Esophagus squamous epithelium (tissue), 5 donors: ENCODE data around the gene ALCAM. TPM values are rescaled to one million over a fixed set of nuclear protein-coding genes. Genes with fewer than 3 reads are reported as not detected.

ENCODE experiments used
- DNase-seq: peaks from one replicate; lab custom pipeline; 2025; lab: John Stamatoyannopoulos, UW
- H3K27ac ChIP-seq, 4 donors: fragments of 200-600 bp; sonication (generic); one replicate each; pipeline ENCODE4 v1.5.1; 2016 to 2019; ENCODE audit warnings: mild to moderate bottlenecking in 1 of 4
- H3K27me3 ChIP-seq, 4 donors: fragments of 200-600 bp; sonication (generic); 1 replicate in 3 of 4; 2 replicates in 1 of 4; pipeline versions ENCODE4 v1.5.1 to v1.6.0; 2017 to 2021; ENCODE audit warnings: antibody characterized with exemption in 1 of 4
- H3K36me3 ChIP-seq, 3 donors: fragments of 200-600 bp; sonication (generic); one replicate each; pipeline ENCODE4 v1.5.1; 2016 to 2019
- H3K4me1 ChIP-seq, 3 donors: fragments of 200-600 bp; sonication (generic); one replicate each; pipeline ENCODE4 v1.5.1; 2017 to 2019
- H3K4me3 ChIP-seq, 4 donors: fragments of 200-600 bp; sonication (generic); 1 replicate in 3 of 4; 2 replicates in 1 of 4; pipeline ENCODE4 v1.5.1; 2016 to 2019; ENCODE audit warnings: mild to moderate bottlenecking in 2 of 4, moderate library complexity in 1 of 4
- H3K9me3 ChIP-seq, 3 donors: fragments of 200-600 bp; sonication (generic); one replicate each; pipeline ENCODE4 v1.5.1; 2016 to 2019
- CTCF ChIP-seq, 6 experiments: fragments of 450-650 bp in 4 of 6; fragments of 200-600 bp in 2 of 6; sonication (generic) in 2 of 6; IDR thresholded peaks; one replicate each; pipeline ENCODE4 v1.5.1; 2016 to 2019; ENCODE audit warnings: antibody characterized with exemption in 6 of 6, mild to moderate bottlenecking in 4 of 6, moderate library complexity in 4 of 6
- POLR2A ChIP-seq, 4 donors: fragments of 450-650 bp; IDR thresholded peaks; one replicate each; pipeline ENCODE4 v1.6.1; 2017; ENCODE audit warnings: antibody characterized with exemption in 4 of 4, mild to moderate bottlenecking in 4 of 4, moderate library complexity in 3 of 4
- WGBS, 2 donors: methylation state at CpG; one replicate each; pipeline ENCODE4 v1.1.5; 2018; 5-methylcytosine and 5-hydroxymethylcytosine counted together
- intact Hi-C: fragments of 100-400 bp; cut with DNase I; formaldehyde crosslinking; loops from one replicate; pipeline ENCODE4 v1.15.0; 2022
- total RNA-seq, 4 donors: library from RNA; depleted of rRNA; stranded (reverse); fragments of >200 nt; gene quantifications; one replicate each; pipeline ENCODE4 v1.1.0, GENCODE V29; 2016
- donor health status: DM: yes; HTN: yes; CAD: no.

The ALCAM gene
- total RNA-seq, 4 donors from 2014 or later = 4.6 to 18.9 (median 8.0) TPM

GRCh38 chr3:105375750-105376511 lies 9.2 kb downstream of the ALCAM start:
- no peaks in the 10 kb centered on the region for H3K27me3 ChIP-seq
- 83 to 92% methylated on average over 8 of the region's 8 CpGs for WGBS, 2 donors
- no peaks in the 10 kb centered on the region for H3K9me3 ChIP-seq
- H3K4me1 ChIP-seq = no peaks in the 10 kb centered on the region
- DNase-seq = no peak
- intact Hi-C loops = no loop called here
- H3K27ac ChIP-seq = no peak overlapping the region
- H3K36me3 ChIP-seq = no peaks in the 10 kb centered on the region
- no peak overlapping the region for H3K4me3 ChIP-seq
- TF ChIP-seq POLR2A (IDR thresholded peaks at IDR 0.05) (no peak), CTCF (IDR thresholded peaks at IDR 0.05) (no peak)

DNA sequence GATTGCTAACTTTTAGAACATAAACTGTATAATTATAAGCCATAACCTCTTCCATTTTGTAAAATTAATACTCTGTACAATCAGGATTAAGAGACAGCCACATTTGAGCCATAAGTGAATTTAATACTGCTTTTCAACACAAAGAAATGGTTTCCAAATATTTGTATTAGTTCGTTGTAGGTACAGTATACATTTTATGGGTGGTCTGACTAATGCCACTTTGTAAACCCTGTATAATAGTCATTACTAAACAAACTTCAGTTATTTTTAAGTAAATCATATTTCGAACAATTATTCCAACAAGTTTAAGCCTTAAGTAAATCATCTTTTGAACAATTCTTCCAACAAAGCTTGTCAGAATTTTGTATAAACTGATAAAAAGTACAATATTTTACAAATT lies 11.0 kb downstream of the ALCAM start:
- Histone ChIP-seq H3K4me1 (no peaks in the 10 kb centered on the region), H3K36me3 (no peaks in the 10 kb centered on the region), H3K4me3 (no peak overlapping the region), H3K9me3 (no peaks in the 10 kb centered on the region), H3K27me3 (no peaks in the 10 kb centered on the region), H3K27ac (no peak overlapping the region)
- intact Hi-C loops = no loop called here
- TF ChIP-seq CTCF (IDR thresholded peaks at IDR 0.05) (no peak), POLR2A (IDR thresholded peaks at IDR 0.05) (no peak)
- DNase-seq = no peak
- WGBS, 2 donors = 75 to 77% methylated on average over 2 of the region's 2 CpGs

DNA sequence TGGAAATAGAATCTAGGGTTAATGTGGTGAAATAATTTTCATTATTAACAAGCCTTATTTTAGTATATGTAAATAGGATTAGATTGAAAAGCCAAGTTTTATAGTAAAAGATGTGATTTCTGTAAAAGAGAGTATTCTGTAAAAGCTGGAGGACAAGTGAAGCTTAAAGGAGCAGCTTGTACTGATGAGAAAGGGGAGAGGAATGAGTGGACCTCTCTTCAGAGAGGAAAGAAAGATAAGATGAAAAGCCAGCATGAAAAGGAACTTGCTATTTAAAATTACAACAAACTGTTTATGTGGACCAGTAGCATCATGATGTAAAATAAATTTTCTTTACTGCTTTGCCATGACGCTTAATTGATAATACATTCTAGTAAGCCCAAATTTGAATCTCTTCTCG lies 18.5 kb downstream of the ALCAM start:
- DNase-seq = no peak
- H3K9me3 ChIP-seq = no peaks in the 10 kb centered on the region
- H3K4me3 ChIP-seq = no peak overlapping the region
- intact Hi-C loops = no loop called here
- no peaks in the 10 kb centered on the region for H3K27me3 ChIP-seq
- H3K36me3 ChIP-seq = no peaks in the 10 kb centered on the region
- no peak overlapping the region for H3K27ac ChIP-seq
- 90 to 96% methylated on average over 2 of the region's 2 CpGs for WGBS, 2 donors
- TF ChIP-seq POLR2A (IDR thresholded peaks at IDR 0.05) = no peak
- no peak for TF ChIP-seq CTCF (IDR thresholded peaks at IDR 0.05)
- H3K4me1 ChIP-seq = peaks cover 0 to 12% (median 0%) of the 10 kb centered on the region in 3 donors

DNA sequence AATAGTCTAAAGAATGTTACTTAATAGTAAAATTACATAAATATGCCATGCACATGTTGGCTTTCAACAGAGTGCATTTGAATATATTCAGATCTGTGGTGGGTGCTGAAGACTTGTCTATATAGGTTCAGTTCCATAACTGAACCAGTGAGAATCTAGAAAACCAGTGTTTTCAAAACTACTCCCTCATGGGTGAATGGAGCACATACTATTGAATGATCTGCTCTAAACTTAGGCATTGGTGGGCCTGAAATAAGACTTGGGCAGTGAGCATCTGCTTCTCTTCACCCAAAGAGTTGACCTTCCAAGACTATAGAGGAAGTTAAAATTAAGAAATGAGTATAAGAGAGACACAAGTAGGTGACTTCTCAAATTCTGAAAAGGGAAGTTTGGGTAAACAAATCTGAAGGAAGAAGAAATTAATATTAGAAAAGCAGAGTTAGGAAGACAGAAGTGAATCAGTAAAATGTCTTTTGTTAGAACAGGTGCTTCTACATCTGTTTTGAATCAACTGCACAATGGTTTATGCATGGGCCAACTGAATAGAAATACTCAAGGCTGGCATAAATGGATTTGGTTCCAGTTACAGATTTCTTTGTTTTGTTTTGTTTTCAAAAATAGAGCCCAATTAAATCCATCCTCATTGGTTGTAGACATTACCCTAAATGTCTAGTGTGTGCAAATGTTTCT lies 19.3 kb downstream of the ALCAM start:
- Histone ChIP-seq H3K9me3 (peaks cover 0 to 5% (median 0%) of the 10 kb centered on the region in 3 donors), H3K36me3 (no peaks in the 10 kb centered on the region), H3K4me3 (no peak overlapping the region), H3K27me3 (no peaks in the 10 kb centered on the region), H3K27ac (no peak overlapping the region), H3K4me1 (peaks cover 0 to 12% (median 0%) of the 10 kb centered on the region in 3 donors)
- no peak for TF ChIP-seq CTCF (IDR thresholded peaks at IDR 0.05)
- TF ChIP-seq POLR2A (IDR thresholded peaks at IDR 0.05) = no peak
- DNase-seq = no peak
- intact Hi-C loops = no loop called here

GRCh38 chr3:105387122-105387751 lies 20.5 kb downstream of the ALCAM start:
- H3K9me3 ChIP-seq = peaks cover 0 to 9% (median 0%) of the 10 kb centered on the region in 3 donors
- no peak for DNase-seq
- H3K27me3 ChIP-seq = no peaks in the 10 kb centered on the region
- intact Hi-C loops = no loop called here
- H3K4me1 ChIP-seq = peaks cover 0 to 12% (median 0%) of the 10 kb centered on the region in 3 donors
- WGBS, 2 donors = 27 to 37% methylated on average over 5 of the region's 5 CpGs
- no peaks in the 10 kb centered on the region for H3K36me3 ChIP-seq
- no peak overlapping the region for H3K27ac ChIP-seq
- H3K4me3 ChIP-seq = no peak overlapping the region
- TF ChIP-seq CTCF (IDR thresholded peaks at IDR 0.05) (no peak), POLR2A (IDR thresholded peaks at IDR 0.05) (no peak)
